Panc1 (cell line): ENCODE results near the gene DCAF10. TPM values are rescaled to one million over a fixed set of nuclear protein-coding genes. Genes with fewer than 3 reads are reported as not detected.

Source experiments
- ATAC-seq: fragments of 200-7000 bp; cut with Tn5 transposase; 2 replicates; pipeline ENCODE4 v1.9.1; 2020; ENCODE audit warnings: mild to moderate bottlenecking, moderate library complexity
- BruUV-seq: library from RNA; stranded (reverse); fragments of 400-500 nt; replicated peaks from 2 replicates; lab custom pipeline; 2021; lab: Mats Ljungman, UMichigan
- CTCF ChIA-PET: fragments of 300-600 bp; sonication (Branson Sonifier 250); formaldehyde crosslinking; loops from one replicate; lab custom pipeline; 2022; ENCODE audit warnings: antibody characterized with exemption; lab: Charles Lee
- POLR2A ChIA-PET: fragments of 300-600 bp; sonication (Branson Sonifier 250); formaldehyde crosslinking; loops from one replicate; lab custom pipeline; 2022; ENCODE audit warnings: antibody characterized with exemption; lab: Charles Lee
- DNase-seq: peaks from one replicate; pipeline ENCODE4 v3.0.0-alpha.2; 2010; ENCODE audit warnings: low read depth, low spot score
- H3K27ac ChIP-seq: 2 replicates; pipeline ENCODE4 v1.5.1; 2011; ENCODE audit warnings: mild to moderate bottlenecking, low read length, inconsistent platforms
- H3K27me3 ChIP-seq: fragments of 200-500 bp; sonication (Bioruptor generic); 2 replicates; pipeline ENCODE4 v1.6.0; 2014; ENCODE audit warnings: low read length, inconsistent platforms; ENCODE audit not compliant: control insufficient read depth, insufficient read depth
- H3K36me3 ChIP-seq: fragments of 200-500 bp; sonication (Bioruptor generic); 2 replicates; pipeline ENCODE4 v1.5.1; 2014; ENCODE audit warnings: inconsistent platforms, mild to moderate bottlenecking, low read length, moderate library complexity; ENCODE audit not compliant: control insufficient read depth, insufficient read depth
- H3K4me1 ChIP-seq: 2 replicates; pipeline ENCODE4 v1.5.1; 2011; ENCODE audit warnings: inconsistent platforms, mild to moderate bottlenecking, low read length, moderate library complexity; ENCODE audit not compliant: control insufficient read depth, insufficient read depth
- H3K4me3 ChIP-seq, 2 experiments: 2 replicates each; pipeline ENCODE4 v1.5.1; 2011 to 2012; ENCODE audit warnings: low read depth in 2 of 2, low read length in 2 of 2, mild to moderate bottlenecking in 2 of 2, inconsistent platforms in 1 of 2, moderate library complexity in 1 of 2
- H3K9me3 ChIP-seq: fragments of 200-500 bp; sonication (Bioruptor generic); 2 replicates; pipeline ENCODE4 v1.5.1; 2014; ENCODE audit warnings: low read depth, mild to moderate bottlenecking, inconsistent platforms, low read length, moderate library complexity; ENCODE audit not compliant: control insufficient read depth, insufficient read depth
- POLR2AphosphoS5 ChIP-seq: IDR thresholded peaks from 2 replicates; pipeline ENCODE4 v1.6.1; 2012; ENCODE audit warnings: mild to moderate bottlenecking, low read depth, low read length, moderate library complexity
- SIN3A ChIP-seq: IDR thresholded peaks from 2 replicates; pipeline ENCODE4 v1.6.1; 2012; ENCODE audit warnings: low read depth, mild to moderate bottlenecking, low read length, moderate library complexity, borderline replicate concordance; ENCODE audit not compliant: insufficient read depth
- TCF7L2 ChIP-seq: IDR thresholded peaks from 2 replicates; pipeline ENCODE4 v1.6.1; 2011; ENCODE audit warnings: mild to moderate bottlenecking, low read depth, low read length, inconsistent platforms
- in situ Hi-C: cut with HindIII; loops from 2 replicates; pipeline ENCODE4 v1.10.0; 2016; ENCODE audit warnings: low sequenced_read_pairs, low pct_unique_long_range_greater_than_20kb
- intact Hi-C: fragments of 100-400 bp; cut with micrococcal nuclease; formaldehyde crosslinking; loops from one replicate; pipeline ENCODE4 v1.10.0; 2022; ENCODE audit not compliant: unreplicated experiment
- total RNA-seq: library from RNA; stranded (reverse); gene quantifications from one replicate; pipeline ENCODE4 v1.2.1, GENCODE V29; 2021; ENCODE audit not compliant: unreplicated experiment
- TF ChIP-seq, protein P1 (sequence below), 2 experiments: IDR thresholded peaks; 2 replicates each; pipeline ENCODE4 v1.6.1; 2011 to 2012; ENCODE audit warnings: low read depth in 2 of 2, control low read depth in 1 of 2, low read length in 1 of 2, mild to moderate bottlenecking in 1 of 2, moderate library complexity in 1 of 2; ENCODE audit not compliant: insufficient read depth in 1 of 2
- TF ChIP-seq, protein P2 (sequence below): fragments of 450-650 bp; IDR thresholded peaks from 2 replicates; pipeline ENCODE4 v1.5.1; 2017; ENCODE audit warnings: mild to moderate bottlenecking

Gene DCAF10
- total RNA-seq, 1 experiment from 2014 or later = 18.5 TPM

DNA sequence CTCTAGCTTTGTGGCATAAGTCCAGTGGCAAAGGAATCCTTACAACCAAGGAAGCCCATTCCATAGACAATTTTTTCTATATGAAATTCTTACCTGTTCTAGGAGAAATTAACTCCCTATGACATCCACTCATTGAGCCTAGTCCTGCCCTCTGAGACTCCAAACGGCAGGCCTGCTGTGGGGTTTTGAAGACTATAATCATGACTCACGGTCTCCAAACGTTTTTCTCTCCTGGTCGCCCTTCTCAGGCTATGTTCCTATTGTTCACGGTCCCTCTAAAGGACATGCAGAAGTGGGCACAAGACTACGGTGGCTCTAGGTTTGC, 16.3 kb upstream of the DCAF10 start:
- in situ Hi-C loops (no loop called here), intact Hi-C loops (no loop called here)
- ATAC-seq = no peak
- H3K27me3 ChIP-seq = no peaks in the 10 kb centered on the region
- no peak for TF ChIP-seq SIN3A
- TF ChIP-seq, protein P1, sequence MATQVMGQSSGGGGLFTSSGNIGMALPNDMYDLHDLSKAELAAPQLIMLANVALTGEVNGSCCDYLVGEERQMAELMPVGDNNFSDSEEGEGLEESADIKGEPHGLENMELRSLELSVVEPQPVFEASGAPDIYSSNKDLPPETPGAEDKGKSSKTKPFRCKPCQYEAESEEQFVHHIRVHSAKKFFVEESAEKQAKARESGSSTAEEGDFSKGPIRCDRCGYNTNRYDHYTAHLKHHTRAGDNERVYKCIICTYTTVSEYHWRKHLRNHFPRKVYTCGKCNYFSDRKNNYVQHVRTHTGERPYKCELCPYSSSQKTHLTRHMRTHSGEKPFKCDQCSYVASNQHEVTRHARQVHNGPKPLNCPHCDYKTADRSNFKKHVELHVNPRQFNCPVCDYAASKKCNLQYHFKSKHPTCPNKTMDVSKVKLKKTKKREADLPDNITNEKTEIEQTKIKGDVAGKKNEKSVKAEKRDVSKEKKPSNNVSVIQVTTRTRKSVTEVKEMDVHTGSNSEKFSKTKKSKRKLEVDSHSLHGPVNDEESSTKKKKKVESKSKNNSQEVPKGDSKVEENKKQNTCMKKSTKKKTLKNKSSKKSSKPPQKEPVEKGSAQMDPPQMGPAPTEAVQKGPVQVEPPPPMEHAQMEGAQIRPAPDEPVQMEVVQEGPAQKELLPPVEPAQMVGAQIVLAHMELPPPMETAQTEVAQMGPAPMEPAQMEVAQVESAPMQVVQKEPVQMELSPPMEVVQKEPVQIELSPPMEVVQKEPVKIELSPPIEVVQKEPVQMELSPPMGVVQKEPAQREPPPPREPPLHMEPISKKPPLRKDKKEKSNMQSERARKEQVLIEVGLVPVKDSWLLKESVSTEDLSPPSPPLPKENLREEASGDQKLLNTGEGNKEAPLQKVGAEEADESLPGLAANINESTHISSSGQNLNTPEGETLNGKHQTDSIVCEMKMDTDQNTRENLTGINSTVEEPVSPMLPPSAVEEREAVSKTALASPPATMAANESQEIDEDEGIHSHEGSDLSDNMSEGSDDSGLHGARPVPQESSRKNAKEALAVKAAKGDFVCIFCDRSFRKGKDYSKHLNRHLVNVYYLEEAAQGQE (IDR thresholded peaks at IDR 0.05; ENCODE audit: insufficient read depth in 1 of 2, low read depth in 2 of 2, low read length in 1 of 2) = no peak
- no peak for TF ChIP-seq TCF7L2
- TF ChIP-seq, protein P2, sequence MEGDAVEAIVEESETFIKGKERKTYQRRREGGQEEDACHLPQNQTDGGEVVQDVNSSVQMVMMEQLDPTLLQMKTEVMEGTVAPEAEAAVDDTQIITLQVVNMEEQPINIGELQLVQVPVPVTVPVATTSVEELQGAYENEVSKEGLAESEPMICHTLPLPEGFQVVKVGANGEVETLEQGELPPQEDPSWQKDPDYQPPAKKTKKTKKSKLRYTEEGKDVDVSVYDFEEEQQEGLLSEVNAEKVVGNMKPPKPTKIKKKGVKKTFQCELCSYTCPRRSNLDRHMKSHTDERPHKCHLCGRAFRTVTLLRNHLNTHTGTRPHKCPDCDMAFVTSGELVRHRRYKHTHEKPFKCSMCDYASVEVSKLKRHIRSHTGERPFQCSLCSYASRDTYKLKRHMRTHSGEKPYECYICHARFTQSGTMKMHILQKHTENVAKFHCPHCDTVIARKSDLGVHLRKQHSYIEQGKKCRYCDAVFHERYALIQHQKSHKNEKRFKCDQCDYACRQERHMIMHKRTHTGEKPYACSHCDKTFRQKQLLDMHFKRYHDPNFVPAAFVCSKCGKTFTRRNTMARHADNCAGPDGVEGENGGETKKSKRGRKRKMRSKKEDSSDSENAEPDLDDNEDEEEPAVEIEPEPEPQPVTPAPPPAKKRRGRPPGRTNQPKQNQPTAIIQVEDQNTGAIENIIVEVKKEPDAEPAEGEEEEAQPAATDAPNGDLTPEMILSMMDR = no peak
- TF ChIP-seq POLR2AphosphoS5 = no peak
- no peak for DNase-seq
- H3K4me1 ChIP-seq = peaks cover 11% of the 10 kb centered on the region
- H3K9me3 ChIP-seq = no peaks in the 10 kb centered on the region
- peak overlapping the region; percentile 70 to 93 for H3K4me3 ChIP-seq
- ChIA-PET CTCF (no interaction called here), POLR2A (no interaction called here)
- BruUV-seq = no TSS peak
- H3K27ac ChIP-seq = peak overlapping the region; percentile 81
- peaks cover 30% of the 10 kb centered on the region for H3K36me3 ChIP-seq

DNA sequence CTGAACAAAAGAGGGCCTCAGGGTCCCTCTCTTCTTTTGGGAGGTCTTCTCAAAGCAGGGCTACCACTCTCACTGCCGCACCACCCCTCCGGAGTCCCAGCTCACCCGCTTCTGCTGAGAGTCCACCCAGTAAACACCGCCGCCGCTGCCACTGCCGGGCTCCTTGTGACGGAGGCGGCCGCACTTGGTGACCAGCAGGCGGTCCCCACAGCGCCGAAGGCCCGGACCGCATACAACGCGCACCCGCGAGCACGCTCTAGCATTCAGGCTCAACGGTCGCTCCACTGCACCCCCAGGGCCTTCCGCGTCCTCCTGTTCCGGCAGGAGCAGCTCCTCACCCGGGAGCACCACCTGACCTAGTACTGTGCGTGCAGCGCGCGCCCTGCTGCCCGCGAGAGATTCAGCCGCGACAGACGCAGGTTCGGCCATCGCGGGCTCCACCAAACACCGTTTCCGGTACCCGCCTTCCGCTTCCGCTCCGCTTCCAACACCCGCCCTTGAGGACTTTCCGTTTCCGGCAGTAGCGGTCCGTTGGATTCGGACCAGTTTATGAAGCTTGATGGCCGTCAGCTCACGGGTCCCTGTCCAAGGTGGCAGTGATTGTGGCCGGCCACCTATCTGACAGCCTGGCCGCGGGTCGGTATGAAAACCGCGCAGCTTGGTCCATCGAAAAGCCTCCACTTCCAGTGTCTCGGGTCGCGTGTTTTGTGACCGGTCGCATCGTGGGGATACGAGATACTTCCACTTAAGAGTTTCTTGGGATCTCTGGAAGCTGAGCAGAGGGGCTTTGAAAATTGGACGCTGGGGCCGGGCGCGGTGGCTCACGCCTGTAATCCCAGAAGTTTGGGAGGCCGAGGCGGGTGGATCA, 15.7 kb upstream of the DCAF10 start, which contains the start of gene EXOSC3:
Gene EXOSC3, minus strand, starts transcription at position 449 of the 868 bp plus-strand sequence. Its CDS starts 20 bp downstream, at position 429.
- in situ Hi-C loops (no loop called here), intact Hi-C loops (no loop called here)
- TF ChIP-seq POLR2AphosphoS5 = peak; percentile 85
- TF ChIP-seq, protein P1 (IDR thresholded peaks at IDR 0.05; ENCODE audit: insufficient read depth in 1 of 2, low read depth in 2 of 2, low read length in 1 of 2) = peak; percentile 86 to 90
- TF ChIP-seq, protein P2 = no peak
- peak; percentile 45; the same call in 1 of the 2 replicates for TF ChIP-seq SIN3A
- no peak for TF ChIP-seq TCF7L2
- H3K36me3 ChIP-seq = peaks cover 26% of the 10 kb centered on the region
- CTCF ChIA-PET = interaction anchor here (0.6 kb wide), 2 partner anchors 12 to 200 kb away, joined by 3 read pairs; no protein-coding TSS in a partner anchor
- POLR2A ChIA-PET = no interaction called here
- H3K4me3 ChIP-seq = peak within 1 kb of the TSS; percentile 70 to 93
- no peaks in the 10 kb centered on the region for H3K9me3 ChIP-seq
- H3K27me3 ChIP-seq = no peaks in the 10 kb centered on the region
- DNase-seq (no peak), ATAC-seq (peak; percentile 98)
- BruUV-seq = no TSS peak
- H3K4me1 ChIP-seq = peaks cover 11% of the 10 kb centered on the region
- H3K27ac ChIP-seq = peak within 1 kb of the TSS; percentile 81
